ENCODE measurements around the gene KIF1C. TPM values are rescaled to one million over a fixed set of nuclear protein-coding genes. Genes with fewer than 3 reads are reported as not detected.
"Not testable (repeated sequence)": the region's sequence is repeated elsewhere in the genome, so short reads cannot be mapped to it uniquely, and the experiment has no call there.

The KIF1C gene
- polyA plus RNA-seq, 4 donors = 69.8 to 89.3 (median 82.2) TPM

DNA sequence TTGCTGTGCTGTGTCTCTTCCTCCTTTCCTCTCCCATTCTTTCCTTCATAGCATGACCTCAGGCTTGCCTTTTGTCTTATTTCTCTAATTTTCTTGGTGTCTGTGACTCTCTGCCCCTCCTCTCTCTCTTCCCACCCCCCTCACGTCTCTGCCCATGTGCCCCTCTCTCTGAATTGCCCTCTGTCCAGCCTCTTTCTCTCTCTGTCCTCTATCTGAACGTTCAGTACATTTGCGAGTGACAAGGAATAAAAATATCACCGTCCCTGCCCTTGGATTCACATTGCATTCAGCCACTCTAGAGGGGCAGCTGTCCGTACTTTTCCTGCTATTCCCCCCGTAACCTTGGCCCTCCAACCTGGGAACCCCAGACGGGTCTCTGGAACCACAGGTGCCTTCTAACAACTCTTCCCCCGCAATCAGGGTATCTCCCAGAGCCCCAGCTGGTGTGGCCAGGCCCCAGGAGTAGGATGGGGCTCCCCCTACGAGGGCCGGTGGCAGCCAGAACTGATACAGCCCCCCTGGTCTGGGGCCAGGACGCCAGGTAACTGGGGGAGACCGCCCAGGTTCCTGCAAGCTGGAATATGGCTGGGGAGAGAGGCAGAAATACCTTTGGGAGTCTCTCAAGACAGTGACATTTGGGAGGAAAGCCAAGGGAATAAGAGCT lies 1.8 kb downstream of the KIF1C start:
- DNase-seq (ENCODE audit: low read depth in 4 of 4, low spot score in 3 of 4) = no peak

DNA sequence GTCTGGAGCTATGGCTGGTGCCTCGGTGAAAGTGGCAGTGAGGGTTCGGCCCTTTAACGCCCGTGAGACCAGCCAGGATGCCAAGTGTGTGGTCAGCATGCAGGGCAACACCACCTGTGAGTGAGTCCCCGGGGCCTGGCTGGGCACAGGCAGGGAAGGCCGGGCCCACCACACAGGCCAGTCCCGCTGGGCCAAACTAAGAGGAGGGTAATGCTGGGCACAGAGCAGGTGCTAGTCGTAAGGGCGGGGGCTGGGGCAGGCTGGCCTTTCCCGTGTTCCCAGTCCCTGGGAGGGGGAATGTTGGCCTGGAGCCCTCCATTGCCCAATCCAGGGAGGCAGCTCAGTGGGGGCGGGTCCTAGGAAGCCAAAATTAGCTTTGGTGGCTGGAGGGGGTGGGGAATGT lies 2.5 kb downstream of the KIF1C start:
- no peak for DNase-seq (ENCODE audit: low read depth in 4 of 4, low spot score in 3 of 4)

DNA sequence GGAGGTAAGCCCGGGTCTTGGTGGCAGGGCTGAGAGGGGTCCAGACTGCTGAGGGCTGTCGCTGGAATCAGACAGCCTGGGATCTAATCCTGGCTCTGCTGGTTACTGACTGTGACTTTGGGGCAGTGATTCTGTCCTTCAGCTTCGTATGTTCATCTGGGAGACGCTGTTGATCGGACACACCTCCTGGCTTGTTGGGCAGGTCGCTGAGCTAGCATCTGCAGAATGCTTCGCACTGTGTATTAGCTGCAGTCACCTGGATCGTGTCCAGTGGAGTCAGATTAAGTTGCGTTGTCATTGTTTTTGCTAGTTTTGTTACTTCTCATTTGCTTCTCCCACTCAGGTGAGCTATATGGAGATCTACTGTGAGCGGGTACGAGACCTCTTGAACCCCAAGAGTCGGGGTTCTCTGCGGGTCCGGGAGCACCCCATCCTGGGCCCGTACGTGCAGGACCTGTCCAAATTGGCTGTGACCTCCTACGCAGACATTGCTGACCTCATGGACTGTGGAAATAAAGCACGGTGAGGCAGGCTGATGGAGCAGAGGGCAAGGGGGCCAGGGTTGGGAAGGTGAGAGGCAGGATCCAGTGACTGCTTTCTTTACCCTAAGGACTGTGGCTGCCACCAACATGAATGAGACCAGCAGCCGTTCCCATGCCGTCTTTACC lies 4.5 kb downstream of the KIF1C start:
- DNase-seq (ENCODE audit: low read depth in 4 of 4, low spot score in 3 of 4) = no peak

DNA sequence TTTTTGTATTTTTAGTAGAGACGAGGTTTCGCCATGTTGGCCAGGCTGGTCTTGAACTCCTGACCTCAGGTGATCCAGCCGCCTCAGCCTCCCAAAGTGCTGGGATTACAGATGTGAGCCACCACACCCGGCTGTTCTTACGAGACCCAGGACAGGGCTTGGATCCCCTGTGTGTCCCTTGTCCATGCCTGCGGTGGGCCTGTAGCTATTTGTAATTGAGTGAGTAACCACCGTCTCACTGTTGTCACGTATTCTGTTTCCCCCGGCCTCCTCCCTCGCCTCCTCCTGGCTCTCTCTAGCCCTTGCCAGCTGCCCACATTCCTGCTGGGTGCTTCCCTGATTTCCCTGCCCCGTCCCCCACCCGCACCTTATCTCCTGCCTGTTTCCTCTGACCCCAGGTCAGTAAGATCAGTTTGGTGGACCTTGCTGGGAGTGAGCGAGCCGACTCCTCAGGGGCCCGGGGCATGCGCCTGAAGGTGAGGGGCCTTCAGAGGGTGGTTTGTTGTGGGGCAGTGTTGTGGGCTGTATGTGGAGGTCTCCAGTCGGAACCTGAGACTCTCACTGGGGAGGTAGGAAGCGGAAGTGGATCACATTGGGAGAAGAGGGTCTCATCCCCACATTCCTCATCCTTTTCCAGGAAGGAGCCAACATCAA lies 5.6 kb downstream of the KIF1C start:
- no peak for DNase-seq (ENCODE audit: low read depth in 4 of 4, low spot score in 3 of 4)

DNA sequence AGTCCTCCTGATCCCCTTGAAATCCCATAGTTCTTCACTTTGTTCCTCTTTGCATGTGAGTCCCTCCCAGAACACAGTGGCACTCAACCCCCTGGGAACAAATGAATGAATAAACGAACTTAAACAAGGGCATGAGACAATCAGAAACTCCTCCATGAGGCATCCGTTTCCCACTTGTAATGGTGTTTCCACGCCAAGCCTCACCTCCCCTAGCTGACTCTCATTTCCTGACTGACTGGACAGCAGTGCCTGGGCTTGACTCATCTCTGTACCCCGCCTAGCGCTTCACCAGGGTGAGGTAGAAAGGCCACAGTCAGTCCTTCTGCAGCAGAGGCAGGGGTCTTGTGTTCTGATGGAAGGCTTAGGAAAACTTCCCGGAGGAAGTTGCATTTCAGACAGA lies 14.2 kb downstream of the KIF1C start:
- no peak for DNase-seq (ENCODE audit: low read depth in 4 of 4, low spot score in 3 of 4)

DNA sequence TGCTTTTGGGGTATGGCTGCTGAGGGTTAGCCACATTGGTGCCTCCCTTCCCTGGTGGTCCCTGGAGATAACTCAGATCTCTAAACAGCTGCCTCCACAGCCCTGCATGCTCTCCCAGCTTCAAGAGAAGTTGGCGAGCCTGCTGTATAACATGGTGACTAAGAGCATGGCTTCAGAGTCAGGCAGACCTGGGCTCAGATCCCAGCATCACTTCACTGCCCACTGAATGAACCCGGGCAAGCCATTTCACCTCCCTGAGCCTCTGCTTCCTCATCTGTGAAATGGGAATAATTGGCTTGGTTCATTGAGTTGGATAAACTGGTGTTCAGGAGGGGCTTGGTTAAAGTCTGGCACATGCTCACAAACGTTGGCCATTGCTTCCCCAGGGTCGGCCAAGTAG lies 16.6 kb downstream of the KIF1C start:
- no peak for DNase-seq (ENCODE audit: low read depth in 4 of 4, low spot score in 3 of 4)

DNA sequence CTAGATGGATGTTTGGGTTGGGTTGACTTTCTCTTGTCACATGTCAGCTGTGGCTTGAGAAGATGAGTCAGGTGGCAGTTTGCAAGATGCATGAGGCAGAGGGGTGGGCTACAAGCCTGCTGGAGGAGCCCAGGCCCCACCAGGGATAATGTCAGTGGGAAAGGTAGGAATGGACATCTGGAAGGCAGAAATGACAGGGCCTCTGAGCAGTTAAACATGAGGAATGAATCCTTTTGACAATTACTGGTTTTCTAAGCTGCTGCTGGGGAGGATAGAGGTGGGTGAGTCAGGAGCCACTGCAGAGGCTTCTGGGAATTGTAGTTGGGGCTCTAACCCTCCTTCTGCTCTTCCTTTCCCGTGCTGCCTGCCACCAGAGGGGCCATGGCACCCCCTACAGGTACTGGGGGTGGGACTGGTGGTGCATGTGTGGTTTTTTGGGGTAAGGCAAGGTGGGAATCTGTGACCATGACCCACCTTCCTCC lies 21.8 kb downstream of the KIF1C start:
- no peak for DNase-seq (ENCODE audit: low read depth in 4 of 4, low spot score in 3 of 4)

DNA sequence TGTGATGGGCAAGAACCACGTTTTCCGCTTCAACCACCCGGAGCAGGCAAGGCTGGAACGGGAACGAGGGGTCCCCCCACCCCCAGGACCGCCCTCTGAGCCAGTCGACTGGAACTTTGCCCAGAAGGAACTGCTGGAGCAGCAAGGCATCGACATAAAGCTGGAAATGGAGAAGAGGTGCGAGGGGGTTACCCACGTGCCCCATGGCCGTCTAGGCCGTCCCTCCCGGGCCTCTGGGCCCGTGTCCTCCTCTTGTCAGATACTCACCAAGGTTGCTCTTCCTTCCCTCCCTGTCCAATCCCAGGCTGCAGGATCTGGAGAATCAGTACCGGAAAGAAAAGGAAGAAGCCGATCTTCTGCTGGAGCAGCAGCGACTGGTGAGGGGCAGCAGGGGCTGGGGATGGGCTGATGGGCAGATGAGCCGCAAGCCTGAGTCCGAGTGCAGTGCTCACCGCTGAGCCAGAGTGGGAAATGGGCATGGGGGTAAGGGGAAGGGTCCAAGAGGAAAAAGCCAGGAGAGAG lies 22.8 kb downstream of the KIF1C start:
- DNase-seq (ENCODE audit: low read depth in 4 of 4, low spot score in 3 of 4) = no peak

DNA sequence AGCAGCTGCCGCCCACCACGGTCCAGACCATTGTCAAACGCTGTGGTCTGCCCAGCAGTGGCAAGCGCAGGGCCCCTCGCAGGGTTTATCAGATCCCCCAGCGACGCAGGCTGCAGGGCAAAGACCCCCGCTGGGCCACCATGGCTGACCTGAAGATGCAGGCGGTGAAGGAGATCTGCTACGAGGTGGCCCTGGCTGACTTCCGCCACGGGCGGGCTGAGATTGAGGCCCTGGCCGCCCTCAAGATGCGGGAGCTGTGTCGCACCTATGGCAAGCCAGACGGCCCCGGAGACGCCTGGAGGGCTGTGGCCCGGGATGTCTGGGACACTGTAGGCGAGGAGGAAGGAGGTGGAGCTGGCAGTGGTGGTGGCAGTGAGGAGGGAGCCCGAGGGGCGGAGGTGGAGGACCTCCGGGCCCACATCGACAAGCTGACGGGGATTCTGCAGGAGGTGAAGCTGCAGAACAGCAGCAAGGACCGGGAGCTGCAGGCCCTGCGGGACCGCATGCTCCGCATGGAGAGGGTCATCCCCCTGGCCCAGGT lies 24.5 kb downstream of the KIF1C start:
- no peak for DNase-seq (ENCODE audit: low read depth in 4 of 4, low spot score in 3 of 4)

DNA sequence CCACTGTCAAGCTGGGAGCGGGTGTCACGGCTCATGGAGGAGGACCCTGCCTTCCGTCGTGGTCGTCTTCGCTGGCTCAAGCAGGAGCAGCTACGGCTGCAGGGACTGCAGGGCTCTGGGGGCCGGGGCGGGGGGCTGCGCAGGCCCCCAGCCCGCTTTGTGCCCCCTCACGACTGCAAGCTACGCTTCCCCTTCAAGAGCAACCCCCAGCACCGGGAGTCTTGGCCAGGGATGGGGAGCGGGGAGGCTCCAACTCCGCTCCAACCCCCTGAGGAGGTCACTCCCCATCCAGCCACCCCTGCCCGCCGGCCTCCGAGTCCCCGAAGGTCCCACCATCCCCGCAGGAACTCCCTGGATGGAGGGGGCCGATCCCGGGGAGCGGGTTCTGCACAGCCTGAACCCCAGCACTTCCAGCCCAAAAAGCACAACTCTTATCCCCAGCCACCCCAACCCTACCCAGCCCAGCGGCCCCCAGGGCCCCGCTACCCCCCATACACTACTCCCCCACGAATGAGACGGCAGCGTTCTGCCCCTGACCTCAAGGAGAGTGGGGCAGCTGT lies 25.9 kb downstream of the KIF1C start:
- DNase-seq (ENCODE audit: low read depth in 4 of 4, low spot score in 3 of 4) = no peak

DNA sequence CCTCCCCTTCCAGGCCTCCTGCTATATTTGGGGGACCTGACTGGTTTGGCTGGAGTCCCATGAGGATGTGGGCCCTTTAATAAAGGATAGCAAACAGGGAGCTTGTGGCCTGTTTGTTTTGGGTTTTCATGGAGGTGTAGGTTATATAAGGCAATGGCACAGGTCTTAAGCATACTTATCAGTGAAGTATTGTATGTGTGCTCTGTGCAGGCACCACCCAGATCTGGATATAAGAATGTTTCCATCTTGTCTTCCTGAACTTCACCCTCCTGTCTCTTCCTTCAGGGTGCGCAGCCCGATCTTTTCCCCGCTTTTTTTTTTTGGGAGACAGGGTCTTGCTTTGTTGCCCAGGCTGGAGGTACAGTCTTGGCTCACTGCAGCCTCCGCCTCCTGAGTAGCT lies 26.9 kb downstream of the KIF1C start:
- DNase-seq (ENCODE audit: low read depth in 4 of 4, low spot score in 3 of 4) = no peak

DNA sequence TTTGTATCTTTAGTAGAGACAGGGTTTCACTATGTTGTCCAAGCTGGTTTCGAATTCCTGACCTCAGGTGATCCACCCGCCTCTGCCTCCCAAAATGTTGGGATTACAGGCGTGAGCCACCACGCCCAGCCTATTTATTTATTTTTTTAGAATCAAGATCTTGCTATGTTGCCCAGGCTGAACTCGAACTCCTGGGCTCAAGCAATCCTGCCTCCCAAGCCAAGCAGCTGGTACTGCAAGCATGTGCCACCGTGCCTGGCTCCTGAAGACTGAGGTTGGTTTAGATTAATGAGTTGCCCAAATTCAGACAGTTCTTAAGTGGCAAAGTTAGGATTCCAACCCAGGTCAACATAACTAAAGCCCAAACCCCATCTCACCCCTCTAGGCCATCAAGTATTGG lies 29.5 kb downstream of the KIF1C start:
- DNase-seq (ENCODE audit: low read depth in 4 of 4, low spot score in 3 of 4) = no peak

DNA sequence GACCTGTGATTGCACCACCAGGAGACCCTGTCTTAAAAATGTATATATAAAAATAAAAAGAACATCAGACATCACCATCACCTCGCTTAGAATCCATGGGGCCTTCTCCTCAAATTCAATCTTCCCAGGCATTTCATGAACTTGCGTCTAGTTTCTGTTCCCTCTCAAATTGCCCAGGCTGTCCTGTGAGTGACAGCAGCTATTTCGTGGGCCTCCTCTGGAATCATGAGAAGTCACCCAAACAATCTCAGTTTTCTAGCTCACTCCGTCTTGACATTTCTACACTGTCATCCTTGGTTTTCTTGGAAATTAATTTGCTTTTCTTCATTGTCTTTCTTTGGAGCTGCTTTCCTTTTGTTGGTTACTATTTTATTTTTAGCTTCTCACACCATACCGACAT lies 30.2 kb downstream of the KIF1C start:
- no peak for DNase-seq (ENCODE audit: low read depth in 4 of 4, low spot score in 3 of 4)

DNA sequence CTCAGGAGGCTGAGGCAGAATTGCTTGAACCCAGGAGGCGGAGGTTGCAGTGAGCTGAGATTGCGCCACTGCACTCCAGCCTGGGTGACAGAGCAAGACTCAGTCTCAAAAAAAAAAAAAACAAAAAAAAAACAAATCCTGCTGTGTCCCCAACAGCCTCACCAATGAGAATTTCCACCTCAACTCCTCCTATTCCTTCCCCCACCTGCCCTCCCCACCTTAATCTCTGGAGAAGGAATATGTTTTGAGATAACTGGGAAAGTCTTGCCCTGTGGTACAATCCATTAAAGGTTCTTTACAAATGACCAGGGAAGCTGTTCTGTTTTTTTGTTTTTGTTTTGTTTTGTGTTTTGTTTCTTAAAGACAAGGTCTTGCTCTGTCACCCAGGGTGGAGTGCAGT lies 32.4 kb downstream of the KIF1C start:
- not testable (repeated sequence) for DNase-seq (ENCODE audit: low read depth in 4 of 4, low spot score in 3 of 4)

DNA sequence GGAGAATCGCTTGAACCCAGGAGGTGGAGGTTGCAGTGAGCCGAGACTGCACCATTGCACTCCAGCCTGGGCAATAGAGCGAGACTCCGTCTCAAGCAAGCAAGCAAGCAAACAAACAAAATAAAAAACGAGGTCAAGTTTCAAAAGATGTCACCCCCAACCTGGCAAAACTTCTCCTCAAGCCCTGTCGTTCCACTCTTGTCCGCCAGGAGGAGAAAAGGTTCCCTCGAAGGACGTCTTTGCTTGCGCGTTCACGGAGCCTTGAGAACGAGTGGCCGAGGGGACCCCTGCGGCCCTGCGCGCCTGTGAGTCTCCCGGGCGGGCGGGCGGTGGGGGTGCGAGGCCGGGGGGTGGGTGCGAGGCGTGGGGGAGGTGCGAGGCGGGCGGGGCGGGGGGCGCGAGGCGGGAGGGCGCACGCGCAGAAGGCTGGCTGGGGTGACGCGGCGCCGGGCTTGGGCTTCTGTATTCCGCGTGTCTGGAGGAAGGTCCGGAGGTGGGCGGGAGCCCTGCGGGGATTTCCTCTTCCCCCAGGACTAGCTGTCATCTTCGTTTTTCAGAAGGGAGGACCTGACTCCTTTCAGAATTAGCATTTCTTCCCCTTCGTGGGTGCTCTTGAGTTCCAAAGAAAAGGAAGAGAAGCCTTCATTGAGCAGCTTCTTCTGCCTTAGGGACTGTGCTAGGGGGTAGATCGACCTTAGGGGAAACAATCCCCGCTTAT lies 33.8 kb downstream of the KIF1C start:
- peak; percentile 63 to 84 (median 77) for DNase-seq (ENCODE audit: low read depth in 4 of 4, low spot score in 3 of 4)

DNA sequence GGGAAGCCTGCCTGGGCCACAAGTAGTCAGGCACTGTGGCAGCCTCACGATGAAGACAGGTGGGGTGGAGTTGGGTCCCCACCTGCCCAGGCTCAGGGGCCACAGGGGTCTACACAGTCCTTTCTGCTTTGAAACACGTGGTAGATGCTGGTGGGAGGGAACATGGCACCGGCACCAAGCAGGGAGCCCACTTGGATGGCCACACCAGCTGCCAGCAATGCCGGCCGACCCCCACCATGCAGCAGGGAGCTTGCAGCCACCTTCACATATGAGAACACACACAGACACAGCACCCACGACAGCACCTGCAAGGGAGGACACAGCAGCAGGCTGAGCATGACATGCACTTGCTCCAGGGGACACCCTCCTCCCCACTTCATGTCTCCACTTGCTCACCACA lies 35.1 kb downstream of the KIF1C start:
- DNase-seq (ENCODE audit: low read depth in 4 of 4, low spot score in 3 of 4) = no peak

DNA sequence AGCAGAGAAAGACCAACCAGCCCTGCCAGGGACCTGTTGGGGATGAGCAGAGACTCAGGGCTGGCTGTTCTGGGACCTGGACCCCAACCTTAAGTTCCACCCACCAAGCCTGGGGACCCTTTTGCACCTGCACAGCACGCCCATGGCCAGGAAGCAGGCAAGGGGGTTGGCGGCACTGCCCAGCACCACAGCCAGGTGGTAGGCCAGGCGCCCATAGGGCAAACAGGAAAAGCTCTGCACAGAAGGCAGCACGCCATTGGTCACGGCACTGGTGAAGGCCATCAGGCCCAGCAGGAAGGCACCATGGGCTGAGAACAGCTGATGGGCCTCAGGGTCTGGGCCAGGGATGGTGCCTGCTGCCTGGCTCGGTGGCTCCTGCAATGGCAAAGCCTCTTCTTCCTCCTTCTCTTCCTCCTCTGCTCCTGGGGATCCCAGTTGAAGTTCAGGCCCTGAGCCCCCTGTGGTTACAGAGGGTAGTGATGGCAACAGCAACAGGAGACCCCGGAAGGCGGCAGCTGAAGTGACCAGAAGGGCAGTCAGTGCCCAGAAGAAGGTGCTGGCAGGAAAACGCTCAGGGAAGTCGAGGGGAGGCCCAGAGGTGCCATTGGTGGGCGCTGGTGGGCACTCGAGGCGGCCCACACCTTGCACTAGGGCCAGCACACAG lies 35.7 kb downstream of the KIF1C start:
- DNase-seq (ENCODE audit: low read depth in 4 of 4, low spot score in 3 of 4) = no peak

DNA sequence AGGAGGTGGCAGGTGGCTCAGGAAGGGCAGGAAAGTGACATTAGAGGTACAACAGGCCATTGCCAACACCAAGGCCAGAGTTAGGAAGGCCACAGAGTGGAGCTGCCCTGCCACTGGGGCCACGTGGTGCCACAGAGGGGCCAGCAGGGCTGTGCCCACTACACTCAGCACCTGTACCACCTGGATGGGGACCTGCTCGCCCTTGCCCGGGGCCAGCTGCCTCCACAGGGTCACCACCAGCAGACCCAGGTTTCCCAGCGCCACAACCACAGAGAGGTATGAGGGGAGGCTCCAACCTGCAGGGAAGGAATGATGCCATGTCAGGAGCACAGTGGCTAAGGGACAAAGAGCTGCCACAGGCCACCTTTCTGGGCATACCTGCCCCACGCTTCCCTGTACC lies 36.3 kb downstream of the KIF1C start:
- no peak for DNase-seq (ENCODE audit: low read depth in 4 of 4, low spot score in 3 of 4)

DNA sequence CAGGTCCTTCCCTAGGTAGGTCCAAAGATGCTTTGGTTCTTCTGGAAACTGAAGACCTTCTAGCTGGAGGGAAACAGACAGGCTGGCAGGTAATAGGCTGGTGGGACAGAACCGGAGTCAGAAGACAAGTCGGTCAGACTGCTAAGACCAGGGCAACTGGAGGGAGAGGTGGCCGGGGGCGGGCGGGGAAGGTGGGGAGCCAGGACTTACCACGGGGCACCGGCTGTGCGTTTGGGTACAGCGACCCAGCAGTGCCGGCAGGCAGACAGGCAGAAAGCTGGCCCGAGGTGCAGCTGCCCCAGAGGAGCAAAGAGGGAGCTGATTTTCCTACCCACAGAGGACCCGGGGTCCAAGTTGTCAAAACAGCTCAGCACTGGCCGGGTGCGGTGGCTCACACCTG lies 36.9 kb downstream of the KIF1C start:
- DNase-seq (ENCODE audit: low read depth in 4 of 4, low spot score in 3 of 4) = no peak

DNA sequence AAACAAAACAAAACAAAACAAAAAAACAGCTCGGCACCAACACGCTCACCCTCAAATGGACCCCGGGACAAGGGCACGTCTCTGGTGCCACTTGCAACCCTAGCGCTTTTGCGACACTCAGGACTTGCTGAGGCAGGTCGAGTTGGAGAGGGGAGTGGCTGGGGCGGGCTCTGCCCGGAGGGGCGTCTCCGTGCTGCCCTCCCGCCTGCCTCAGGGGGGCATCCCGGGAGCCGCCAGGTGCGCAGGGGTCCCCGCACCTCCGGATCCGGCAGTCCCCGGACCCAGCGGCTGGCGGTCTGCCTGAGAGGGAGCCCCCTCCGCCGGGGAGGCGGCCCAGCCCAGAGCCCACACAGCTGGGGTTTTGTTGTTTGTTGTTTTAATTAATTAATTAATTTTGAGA lies 37.6 kb downstream of the KIF1C start, which contains the start of gene SLC52A1:
Gene SLC52A1 (minus strand): TSS at position 112 of the 400 bp plus-strand sequence. CDS start 820 bp downstream, outside the sequence.
- no peak for DNase-seq (ENCODE audit: low read depth in 4 of 4, low spot score in 3 of 4)
